HepG2 (cell line): ENCODE measurements around the gene CD4. TPM values are rescaled to one million over a fixed set of nuclear protein-coding genes. Genes with fewer than 3 reads are reported as not detected.

Experiments
- ATAC-seq: fragments of 200-7000 bp; cut with Tn5 transposase; 3 replicates; pipeline ENCODE4 v1.9.1; 2020; ENCODE audit warnings: mild to moderate bottlenecking, moderate library complexity
- BruUV-seq: library from RNA; stranded (reverse); fragments of 400-500 nt; replicated peaks from 2 replicates; lab custom pipeline; 2021; lab: Mats Ljungman, UMichigan
- CTCF ChIA-PET: fragments of 300-600 bp; formaldehyde crosslinking; extraction: SDS; loops from one replicate; lab custom pipeline; 2021; ENCODE audit warnings: low total read pairs, inconsistent platforms, low intra/inter-chr PET ratio; lab: Yijun Ruan, JAX
- POLR2A ChIA-PET: fragments of 350-600 bp; sonication (Branson Sonifier 250); formaldehyde crosslinking; loops from one replicate; lab custom pipeline; 2020; ENCODE audit warnings: antibody characterized with exemption, inconsistent platforms; lab: Yijun Ruan, JAX
- DNase-seq: peaks from one replicate; pipeline ENCODE4 v3.0.0-alpha.2; 2015; ENCODE audit warnings: low spot score
- FAIRE-seq: peaks from 3 replicates; lab custom pipeline; 2011; peaks lifted over from hg19 to GRCh38; lab: Jason Lieb, UNC
- H2AFZ ChIP-seq: one replicate; pipeline ENCODE4 v1.6.1; 2011; ENCODE audit warnings: low read length, inconsistent platforms
- H3K27ac ChIP-seq: fragments of 300-600 bp; 3 replicates; pipeline ENCODE4 v1.8.0; 2011; ENCODE audit warnings: mixed run types, mild to moderate bottlenecking, mixed read lengths, low read length, inconsistent platforms; ENCODE audit not compliant: insufficient read depth; ENCODE audit errors: extremely low read length
- H3K27me3 ChIP-seq, 2 experiments: fragments of 200-600 bp in 1 of 2; 2 replicates in 1 of 2; 3 replicates in 1 of 2; pipeline versions ENCODE4 v1.6.0 to v1.8.0; 2011; ENCODE audit warnings: low read length in 2 of 2, mild to moderate bottlenecking in 2 of 2, moderate library complexity in 2 of 2, inconsistent platforms in 1 of 2; ENCODE audit not compliant: insufficient read depth in 2 of 2, control insufficient read depth in 1 of 2
- H3K36me3 ChIP-seq, 2 experiments: fragments of 200-600 bp in 1 of 2; replicated peaks in 1 of 2; 2 replicates in 1 of 2; 3 replicates in 1 of 2; pipeline versions ENCODE4 v1.5.1 to v1.8.0; 2011; ENCODE audit warnings: low read length in 2 of 2, inconsistent platforms in 1 of 2; ENCODE audit not compliant: insufficient read depth in 2 of 2, control insufficient read depth in 1 of 2
- H3K4me1 ChIP-seq: 2 replicates; pipeline ENCODE4 v1.5.1; 2012; ENCODE audit warnings: low read length, inconsistent platforms; ENCODE audit not compliant: insufficient read depth
- H3K4me2 ChIP-seq: 2 replicates; pipeline ENCODE4 v1.6.0; 2011; ENCODE audit warnings: low read depth, low read length, inconsistent platforms
- H3K4me3 ChIP-seq, 3 experiments: fragments of 200-600 bp in 1 of 3; sonication (generic), shearing (Covaris generic) in 1 of 3; replicated peaks in 1 of 3; 2 replicates each; pipeline ENCODE4 v1.5.1; 2011 to 2016; ENCODE audit warnings: low read length in 3 of 3, inconsistent platforms in 2 of 3, low read depth in 2 of 3, mild to moderate bottlenecking in 2 of 3, control low read depth in 1 of 3, mixed read lengths in 1 of 3; ENCODE audit not compliant: insufficient read depth in 1 of 3
- H3K79me2 ChIP-seq: one replicate; pipeline ENCODE4 v1.6.1; 2011; ENCODE audit warnings: low read length, inconsistent platforms; ENCODE audit not compliant: insufficient read depth
- H3K9ac ChIP-seq: 2 replicates; pipeline ENCODE4 v1.6.0; 2011; ENCODE audit warnings: mild to moderate bottlenecking, low read depth, low read length, inconsistent platforms; ENCODE audit not compliant: insufficient read depth
- H3K9me3 ChIP-seq: 2 replicates; pipeline ENCODE4 v1.5.1; 2012; ENCODE audit warnings: mild to moderate bottlenecking, low read length
- H4K20me1 ChIP-seq: 2 replicates; pipeline ENCODE4 v1.6.0; 2011; ENCODE audit warnings: inconsistent platforms, mild to moderate bottlenecking, low read length, moderate library complexity; ENCODE audit not compliant: insufficient read depth
- RBFOX2 ChIP-seq: fragments of 200-400 bp; formaldehyde crosslinking; IDR thresholded peaks from 2 replicates; pipeline ENCODE4 v1.6.1; 2017; ENCODE audit warnings: low read depth, mild to moderate bottlenecking, low read length
- REXO4 ChIP-seq: sonication (generic); formaldehyde crosslinking; IDR thresholded peaks from 2 replicates; pipeline ENCODE4 v1.8.0; 2022; ENCODE audit warnings: missing genetic modification reagents, mild to moderate bottlenecking, borderline replicate concordance
- SMAD3 ChIP-seq: sonication (generic); formaldehyde crosslinking; IDR thresholded peaks from 2 replicates; pipeline ENCODE4 v1.4.0; 2020; ENCODE audit warnings: missing genetic modification reagents
- TEF ChIP-seq: sonication (generic); formaldehyde crosslinking; IDR thresholded peaks from 2 replicates; pipeline ENCODE4 v1.5.0; 2020; ENCODE audit warnings: missing genetic modification reagents
- ZFP90 ChIP-seq: sonication (generic); formaldehyde crosslinking; IDR thresholded peaks from 2 replicates; pipeline ENCODE4 v1.8.0; 2022; ENCODE audit warnings: missing genetic modification reagents, mild to moderate bottlenecking, inconsistent platforms, borderline replicate concordance
- ZNF574 ChIP-seq: sonication (generic); formaldehyde crosslinking; IDR thresholded peaks from 2 replicates; pipeline ENCODE4 v1.4.0; 2020; ENCODE audit warnings: missing genetic modification reagents
- WGBS: methylation state at CpG from one replicate; pipeline ENCODE4 v1.1.6; 2017; ENCODE audit warnings: low lambda C conversion rate; 5-methylcytosine and 5-hydroxymethylcytosine counted together
- in situ Hi-C: cut with HindIII; loops from 2 replicates; pipeline ENCODE4 v1.10.0; 2017; ENCODE audit warnings: low pct_unique_long_range_greater_than_20kb; ENCODE audit not compliant: extremely low pct_ligation_motif_present
- intact Hi-C: fragments of 100-400 bp; cut with micrococcal nuclease; formaldehyde crosslinking; loops from one replicate; pipeline ENCODE4 v1.10.0; 2022; ENCODE audit not compliant: unreplicated experiment
- polyA plus RNA-seq, 8 experiments: library from polyadenylated mRNA; depleted of rRNA in 3 of 8; stranded (reverse) in 7 of 8; unstranded in 1 of 8; fragments of >200 nt; fragmentation: Illumina TruSeq in 4 of 8; extraction: Trizol in 4 of 8; gene quantifications; 2 replicates each; pipeline versions ENCODE4 v1.2.1 to v1.2.3, GENCODE V29; 2011 to 2016; ENCODE audit warnings: low read depth in 4 of 8, missing spikeins in 1 of 8, mixed read lengths in 1 of 8; ENCODE audit not compliant: insufficient read depth in 1 of 8
- total RNA-seq, 5 experiments: library from RNA; depleted of rRNA; stranded (reverse); fragments of >200 nt; fragmentation: Illumina TruSeq; extraction: Trizol; gene quantifications; 2 replicates each; pipeline ENCODE4 v1.2.3, GENCODE V29; 2016; ENCODE audit warnings: low read depth in 1 of 5

Gene CD4
- total and polyA plus RNA-seq, 2 of the 13 experiments (the other 11 are each of a cell fraction or from before 2014, with no cell fraction given): 0.07 to 0.95 TPM

- ATAC-seq: no peak
- Histone ChIP-seq H2AFZ (no peak overlapping the region), H3K4me2 (no peak overlapping the region), H3K36me3 (peaks cover 8 to 25% of the 10 kb centered on the region in 2 experiments; a peak in 4 of 5 replicates), H4K20me1 (no peaks in the 10 kb centered on the region), H3K27me3 (no peaks in the 10 kb centered on the region), H3K79me2 (no peaks in the 10 kb centered on the region), H3K9ac (no peak overlapping the region), H3K9me3 (no peaks in the 10 kb centered on the region), H3K4me3 (no peak overlapping the region), H3K4me1 (no peaks in the 10 kb centered on the region), H3K27ac (no peak overlapping the region)
- TF ChIP-seq ZFP90 (CRISPR knock-in tag) (no peak), ZNF574 (CRISPR knock-in tag) (no peak), RBFOX2 (peak; percentile 45; the same call in 1 of the 2 replicates), REXO4 (CRISPR knock-in tag) (no peak), TEF (CRISPR knock-in tag) (no peak), SMAD3 (CRISPR knock-in tag) (no peak)
- in situ Hi-C loops: no loop called here
- intact Hi-C loops: no loop called here
- BruUV-seq: no TSS peak
- ChIA-PET POLR2A (interaction anchor here (2.0 to 2.7 kb wide), 2 partner anchors 13 to 28 kb away, joined by 5 to 17 read pairs; partner anchors contain the start of genes CDCA3, TPI1 and USP5), CTCF (no interaction called here)
- 98% methylated on average over 11 of the region's 16 CpGs for WGBS
- DNase-seq: no peak
- FAIRE-seq: no peak
Measured at GRCh38 chr12:6838854-6839253, 49.5 kb downstream of the CD4 start.
